ENCODE measurements around the gene FOXN1. TPM values are rescaled to one million over a fixed set of nuclear protein-coding genes. Genes with fewer than 3 reads are reported as not detected.

The FOXN1 gene
- total RNA-seq, 1 donor from 2014 or later: not detected

GRCh38 chr17:28580959-28581358 is 74.8 kb downstream of the FOXN1 start:
- DNase-seq (ENCODE audit: low spot score) (no peak), ATAC-seq (no peak)
- intact Hi-C loops (cut with DNase I): no loop called here

GRCh38 chr17:28582513-28582912 is 76.4 kb downstream of the FOXN1 start:
- no peak for ATAC-seq
- intact Hi-C loops (cut with DNase I): no loop called here
- no peak for DNase-seq (ENCODE audit: low spot score)

GRCh38 chr17:28584434-28584833 is 78.3 kb downstream of the FOXN1 start:
- DNase-seq (ENCODE audit: low spot score) (no peak), ATAC-seq (no peak)
- intact Hi-C loops (cut with DNase I): no loop called here

GRCh38 chr17:28585851-28586250 is 79.7 kb downstream of the FOXN1 start:
- DNase-seq (ENCODE audit: low spot score): no peak
- intact Hi-C loops (cut with DNase I): no loop called here
- no peak for ATAC-seq

Other genes with a start within 250 kb of the FOXN1 start
- 21.8 TPM for gene TMEM97, start 187.1 kb upstream of the FOXN1 start, total RNA-seq
- 36.3 TPM for gene IFT20, start 170.9 kb upstream of the FOXN1 start, total RNA-seq
- 75.0 TPM for gene TNFAIP1, start 170.6 kb upstream of the FOXN1 start, total RNA-seq
- gene POLDIP2, start 148.8 kb upstream of the FOXN1 start, total RNA-seq: 30.0 TPM
- gene SEBOX, start 141.1 kb upstream of the FOXN1 start, total RNA-seq: not detected
- 2.1 TPM for gene VTN, start 136.0 kb upstream of the FOXN1 start, total RNA-seq
- 12.7 TPM for gene SARM1, start 134.7 kb upstream of the FOXN1 start, total RNA-seq
- gene SLC46A1, start 100.1 kb upstream of the FOXN1 start, total RNA-seq: 12.8 TPM
- not detected for gene SLC13A2, start 32.7 kb upstream of the FOXN1 start, total RNA-seq
- 28.3 TPM for gene UNC119, start 46.3 kb downstream of the FOXN1 start, total RNA-seq
- 40.4 TPM for gene PIGS, start 65.2 kb downstream of the FOXN1 start, total RNA-seq
- 99.7 TPM for gene ALDOC, start 70.5 kb downstream of the FOXN1 start, total RNA-seq
- gene SPAG5, start 92.7 kb downstream of the FOXN1 start, total RNA-seq: 20.9 TPM
- 14.4 TPM for gene RSKR, start 107.8 kb downstream of the FOXN1 start, total RNA-seq
- 115 TPM for gene BLTP2, start 138.8 kb downstream of the FOXN1 start, total RNA-seq
- 33.7 TPM for gene SDF2, start 155.6 kb downstream of the FOXN1 start, total RNA-seq
- gene SUPT6H, start 155.9 kb downstream of the FOXN1 start, total RNA-seq: 70.7 TPM
- gene PROCA1, start 205.5 kb downstream of the FOXN1 start, total RNA-seq: 7.6 TPM
- 81.3 TPM for gene RAB34, start 211.5 kb downstream of the FOXN1 start, total RNA-seq
- 1,089 TPM for gene RPL23A, start 213.6 kb downstream of the FOXN1 start, total RNA-seq
- gene TLCD1, start 219.9 kb downstream of the FOXN1 start, total RNA-seq: 3.1 TPM
- gene NEK8, start 222.4 kb downstream of the FOXN1 start, total RNA-seq: 3.4 TPM
- 39.2 TPM for gene TRAF4, start 237.7 kb downstream of the FOXN1 start, total RNA-seq